ENCODE data around the gene NEK6.

GRCh38 chr9:124373851-124374250, 116.1 kb downstream of the NEK6 start:
- no peak for TF ChIP-seq CTCF (conservative IDR thresholded peaks at IDR 0.05)
- no peak for TF ChIP-seq ZFX (IDR thresholded peaks at IDR 0.05)

Data from C4-2B (cell line).